ENCODE measurements around the gene TPGS2.

DNA sequence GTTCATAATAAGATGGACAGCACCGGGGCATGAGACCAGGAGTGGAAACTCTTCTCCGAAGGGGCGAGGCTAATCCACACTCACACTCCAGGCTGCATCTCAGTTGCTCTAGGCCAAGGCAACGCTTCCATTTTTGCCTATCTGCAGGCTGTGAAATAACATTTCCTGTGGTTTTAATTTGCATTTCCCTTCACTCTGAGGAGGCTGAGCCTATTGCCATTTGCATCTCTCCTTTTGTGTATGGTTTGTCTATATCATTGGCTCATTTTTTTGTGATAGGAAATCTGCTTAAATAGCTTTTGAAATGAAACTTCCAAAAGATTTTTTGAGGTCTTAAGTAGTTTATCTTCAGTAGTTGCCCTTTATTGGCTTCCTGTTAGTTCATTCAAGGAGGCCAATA lies 57.6 kb downstream of the TPGS2 start:
- TF ChIP-seq, protein P1, sequence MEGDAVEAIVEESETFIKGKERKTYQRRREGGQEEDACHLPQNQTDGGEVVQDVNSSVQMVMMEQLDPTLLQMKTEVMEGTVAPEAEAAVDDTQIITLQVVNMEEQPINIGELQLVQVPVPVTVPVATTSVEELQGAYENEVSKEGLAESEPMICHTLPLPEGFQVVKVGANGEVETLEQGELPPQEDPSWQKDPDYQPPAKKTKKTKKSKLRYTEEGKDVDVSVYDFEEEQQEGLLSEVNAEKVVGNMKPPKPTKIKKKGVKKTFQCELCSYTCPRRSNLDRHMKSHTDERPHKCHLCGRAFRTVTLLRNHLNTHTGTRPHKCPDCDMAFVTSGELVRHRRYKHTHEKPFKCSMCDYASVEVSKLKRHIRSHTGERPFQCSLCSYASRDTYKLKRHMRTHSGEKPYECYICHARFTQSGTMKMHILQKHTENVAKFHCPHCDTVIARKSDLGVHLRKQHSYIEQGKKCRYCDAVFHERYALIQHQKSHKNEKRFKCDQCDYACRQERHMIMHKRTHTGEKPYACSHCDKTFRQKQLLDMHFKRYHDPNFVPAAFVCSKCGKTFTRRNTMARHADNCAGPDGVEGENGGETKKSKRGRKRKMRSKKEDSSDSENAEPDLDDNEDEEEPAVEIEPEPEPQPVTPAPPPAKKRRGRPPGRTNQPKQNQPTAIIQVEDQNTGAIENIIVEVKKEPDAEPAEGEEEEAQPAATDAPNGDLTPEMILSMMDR (IDR thresholded peaks at IDR 0.05), result no peak
- TF ChIP-seq POLR2A (IDR thresholded peaks at IDR 0.05) (no peak), EP300 (IDR thresholded peaks at IDR 0.05) (no peak)
